Activated T-helper 2 cell treated with anti-CD3 and anti-CD28 coated beads, Interferon-gamma antibody, Interleukin-2, Interleukin-4, amounts not matched to agents 10 μg/mL and 5 μg/mL and 100 μg/mL, durations not matched to agents 14 hours and 24 hours and 36 hours (primary cell): Measurements from ENCODE around the gene AUTS2. TPM values are rescaled to one million over a fixed set of nuclear protein-coding genes. Genes with fewer than 3 reads are reported as not detected.

Source experiments
- DNase-seq: peaks from one replicate; pipeline ENCODE4 v3.0.0; 2021; ENCODE audit warnings: low spot score
- H3K27ac Mint-ChIP-seq: one replicate; pipeline ENCODE4 v1.8.0; 2021; ENCODE audit warnings: mixed read lengths
- H3K27me3 Mint-ChIP-seq: one replicate; pipeline ENCODE4 v1.8.0; 2021; ENCODE audit warnings: low read depth, mixed read lengths
- H3K36me3 Mint-ChIP-seq: one replicate; pipeline ENCODE4 v1.8.0; 2021; ENCODE audit warnings: low read depth, mixed read lengths
- H3K4me1 Mint-ChIP-seq: one replicate; pipeline ENCODE4 v1.8.0; 2021; ENCODE audit warnings: low read depth, mixed read lengths
- H3K4me3 Mint-ChIP-seq: one replicate; pipeline ENCODE4 v1.8.0; 2021; ENCODE audit warnings: low read depth, mild to moderate bottlenecking, moderate library complexity, mixed read lengths
- H3K9me3 Mint-ChIP-seq: one replicate; pipeline ENCODE4 v1.8.0; 2021; ENCODE audit warnings: mixed read lengths
- intact Hi-C: fragments of 100-400 bp; cut with micrococcal nuclease; formaldehyde crosslinking; loops from one replicate; pipeline ENCODE4 v1.15.1; 2023
- total RNA-seq: library from RNA; stranded (reverse); gene quantifications from 2 replicates; pipeline ENCODE4 v1.2.3, GENCODE V29; 2022

AUTS2 gene
- total RNA-seq, 1 donor from 2014 or later = 1.1 TPM

DNA sequence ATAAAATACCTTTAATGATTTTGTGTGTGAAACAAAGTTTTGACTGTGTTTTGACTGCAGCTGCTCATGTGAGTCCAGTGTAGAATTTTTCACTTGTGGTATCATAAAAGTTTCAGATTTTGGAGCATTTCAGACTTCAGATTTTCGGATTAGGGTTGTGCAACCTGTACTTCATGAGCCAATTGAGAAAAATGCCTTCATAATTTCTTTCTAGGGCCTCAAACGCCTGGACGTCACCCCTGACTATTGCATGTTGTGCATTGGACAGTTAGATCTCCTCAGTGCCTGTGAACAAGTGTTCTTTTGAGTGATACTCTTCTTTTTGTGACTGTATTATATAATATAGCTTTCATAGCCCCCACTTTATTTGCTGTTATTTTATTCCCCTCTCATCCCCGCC is 161.1 kb downstream of the AUTS2 start:
- H3K9me3 Mint-ChIP-seq = no peaks in the 10 kb centered on the region
- no peak for DNase-seq
- no peak overlapping the region for H3K4me3 Mint-ChIP-seq
- H3K4me1 Mint-ChIP-seq = no peaks in the 10 kb centered on the region
- intact Hi-C loops = no loop called here
- H3K27me3 Mint-ChIP-seq = no peaks in the 10 kb centered on the region
- no peak overlapping the region for H3K27ac Mint-ChIP-seq
- no peaks in the 10 kb centered on the region for H3K36me3 Mint-ChIP-seq

DNA sequence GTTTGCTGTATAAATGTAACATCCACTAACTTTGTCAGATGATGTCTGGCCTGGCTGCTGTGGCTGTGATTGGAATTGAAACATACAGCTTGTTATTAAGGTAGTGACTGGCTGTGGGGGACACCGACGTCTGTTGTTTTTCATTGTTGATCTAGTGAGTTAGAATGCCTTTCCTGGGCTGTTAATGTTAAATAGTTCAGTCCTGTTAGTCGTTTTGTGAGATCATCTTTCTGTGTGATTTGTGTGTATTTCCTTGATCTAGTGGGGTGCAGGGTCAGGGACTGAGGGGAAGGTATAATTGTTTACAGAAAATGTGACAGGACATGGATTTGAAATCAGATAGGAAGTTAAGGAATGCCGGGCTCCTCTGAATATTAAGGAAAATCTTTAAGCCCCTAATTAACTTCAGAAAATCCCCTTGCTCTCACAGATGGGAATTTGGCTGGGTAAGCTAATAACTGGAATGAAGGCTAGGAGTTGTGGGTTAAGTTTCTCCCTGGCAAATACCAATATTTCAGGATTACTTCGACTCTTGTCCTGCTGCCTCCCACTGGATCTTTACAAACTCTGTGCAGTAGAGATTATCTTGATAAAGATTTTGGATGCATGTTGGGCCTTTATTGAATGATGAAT is 163.1 kb downstream of the AUTS2 start:
- Mint-ChIP-seq H3K27ac (no peak overlapping the region), H3K4me3 (no peak overlapping the region)

DNA sequence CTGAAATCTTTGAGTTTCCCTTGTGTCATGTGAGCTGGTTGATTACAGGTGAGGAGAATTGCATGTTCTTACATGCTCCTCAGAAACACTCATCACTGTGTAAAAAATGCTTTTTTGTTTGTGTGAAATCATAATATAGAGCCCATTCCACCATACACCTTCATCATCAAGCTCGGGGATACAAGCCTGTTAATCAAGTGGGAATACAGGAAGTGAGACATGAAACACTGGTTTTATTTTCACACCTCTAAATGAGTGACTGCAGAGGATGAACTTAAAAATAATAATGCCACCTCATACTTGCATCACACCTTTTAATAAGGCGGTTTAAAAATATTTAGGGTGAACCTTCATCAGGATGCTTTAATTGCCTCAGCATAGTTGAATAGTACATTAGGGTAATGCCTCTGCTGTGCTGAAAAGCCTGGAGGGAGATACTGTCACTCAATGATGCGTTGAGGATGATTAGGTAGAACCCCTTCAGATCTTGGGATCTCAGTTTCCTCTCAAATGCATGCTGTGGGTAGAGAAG is 164.6 kb downstream of the AUTS2 start:
- H3K9me3 Mint-ChIP-seq = no peaks in the 10 kb centered on the region
- no peak overlapping the region for H3K4me3 Mint-ChIP-seq
- no peak overlapping the region for H3K27ac Mint-ChIP-seq
- no peaks in the 10 kb centered on the region for H3K4me1 Mint-ChIP-seq
- no peak for DNase-seq
- H3K27me3 Mint-ChIP-seq = no peaks in the 10 kb centered on the region
- intact Hi-C loops = no loop called here
- no peaks in the 10 kb centered on the region for H3K36me3 Mint-ChIP-seq

More for the DNA sequence above, 163.1 kb downstream of the AUTS2 start:
- no peaks in the 10 kb centered on the region for H3K27me3 Mint-ChIP-seq
- no peak for DNase-seq
- intact Hi-C loops = no loop called here
- H3K4me1 Mint-ChIP-seq = no peaks in the 10 kb centered on the region
- H3K36me3 Mint-ChIP-seq = no peaks in the 10 kb centered on the region
- H3K9me3 Mint-ChIP-seq = no peaks in the 10 kb centered on the region

DNA sequence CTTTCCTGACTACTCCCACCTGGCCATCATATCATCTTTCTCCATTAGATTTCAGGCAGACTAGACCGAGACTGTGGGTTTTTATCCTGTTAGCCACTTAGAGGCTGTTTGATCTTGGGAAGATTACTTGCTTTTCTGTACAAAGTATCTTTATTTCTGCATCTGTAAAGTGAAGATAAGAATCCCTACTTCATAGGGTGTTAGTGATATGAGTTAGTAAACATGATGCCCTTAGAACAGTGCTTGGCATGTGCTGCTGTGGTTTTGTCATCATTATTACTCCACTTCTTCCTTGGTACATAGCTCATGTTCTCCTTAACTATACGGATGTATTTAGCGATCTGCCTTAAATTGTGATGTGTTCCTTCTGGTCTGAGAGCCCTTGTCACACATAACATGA is 165.2 kb downstream of the AUTS2 start:
- intact Hi-C loops = no loop called here
- Mint-ChIP-seq H3K4me1 (no peaks in the 10 kb centered on the region), H3K27me3 (no peaks in the 10 kb centered on the region), H3K36me3 (no peaks in the 10 kb centered on the region), H3K27ac (no peak overlapping the region), H3K4me3 (no peak overlapping the region), H3K9me3 (no peaks in the 10 kb centered on the region)
- no peak for DNase-seq

DNA sequence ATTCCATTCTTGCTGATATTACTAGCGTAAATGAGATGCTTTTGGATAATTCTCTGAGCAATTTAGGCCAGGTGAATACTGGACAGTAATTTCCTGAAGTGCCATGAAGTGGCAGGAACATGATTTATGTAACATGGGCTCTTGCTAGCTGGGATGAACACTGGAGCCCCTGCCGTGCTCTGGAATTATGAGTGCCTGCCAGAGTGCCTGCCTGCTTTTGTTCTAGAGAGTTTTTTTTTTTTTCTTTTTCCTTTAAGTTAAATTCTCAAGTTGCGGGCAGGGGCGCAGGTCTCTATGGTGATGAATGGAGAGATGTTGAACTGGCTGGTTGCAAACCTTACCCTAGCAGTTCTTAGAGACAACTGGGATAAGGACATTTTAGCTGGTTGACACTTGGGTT is 165.9 kb downstream of the AUTS2 start:
- H3K4me1 Mint-ChIP-seq = no peaks in the 10 kb centered on the region
- H3K36me3 Mint-ChIP-seq = no peaks in the 10 kb centered on the region
- H3K27ac Mint-ChIP-seq = no peak overlapping the region
- no peaks in the 10 kb centered on the region for H3K27me3 Mint-ChIP-seq
- H3K9me3 Mint-ChIP-seq = no peaks in the 10 kb centered on the region
- H3K4me3 Mint-ChIP-seq = no peak overlapping the region
- DNase-seq = no peak
- intact Hi-C loops = no loop called here

DNA sequence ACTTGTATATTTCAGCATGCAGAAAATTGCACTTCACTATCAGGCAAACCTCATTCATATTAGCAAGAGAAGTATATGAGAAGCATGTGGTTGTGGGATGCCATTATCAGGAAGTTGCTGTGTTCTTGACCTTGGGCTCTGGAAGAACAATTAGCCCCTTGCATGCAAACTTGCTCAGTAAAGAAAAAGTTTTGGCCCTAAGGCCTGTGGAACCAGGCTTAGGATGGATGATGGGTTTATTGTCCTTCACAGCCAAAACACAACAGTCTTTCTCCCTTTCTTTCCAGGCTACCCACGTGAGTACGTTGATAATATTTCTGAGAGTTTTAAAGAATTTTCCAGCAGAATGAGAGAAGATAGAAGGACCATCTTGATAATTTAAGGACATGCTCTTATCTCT is 166.4 kb downstream of the AUTS2 start:
- H3K27ac Mint-ChIP-seq = no peak overlapping the region
- intact Hi-C loops = no loop called here
- no peaks in the 10 kb centered on the region for H3K36me3 Mint-ChIP-seq
- no peaks in the 10 kb centered on the region for H3K27me3 Mint-ChIP-seq
- DNase-seq = no peak
- no peaks in the 10 kb centered on the region for H3K4me1 Mint-ChIP-seq
- H3K9me3 Mint-ChIP-seq = no peaks in the 10 kb centered on the region
- no peak overlapping the region for H3K4me3 Mint-ChIP-seq

DNA sequence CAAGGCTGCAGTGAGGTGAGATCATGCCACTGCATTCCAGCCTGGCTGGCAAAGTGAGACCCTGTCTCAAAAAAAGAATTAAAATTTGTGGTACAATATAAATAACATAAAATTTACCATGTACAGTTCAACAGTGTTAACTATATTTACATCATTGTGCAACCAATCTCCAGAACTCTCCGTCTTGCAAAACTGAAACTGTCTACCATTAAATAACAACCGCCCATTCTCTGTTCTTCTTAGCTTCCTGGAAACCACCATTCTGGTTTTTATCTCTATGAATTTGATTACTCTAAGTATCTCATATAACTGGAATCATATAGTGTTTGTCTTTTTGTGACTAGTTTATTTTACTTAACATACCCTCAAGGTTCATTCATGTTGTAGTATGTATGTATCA is 167.6 kb downstream of the AUTS2 start:
- Mint-ChIP-seq H3K9me3 (no peaks in the 10 kb centered on the region), H3K4me3 (no peak overlapping the region), H3K27ac (no peak overlapping the region), H3K27me3 (no peaks in the 10 kb centered on the region), H3K4me1 (no peaks in the 10 kb centered on the region), H3K36me3 (no peaks in the 10 kb centered on the region)
- no peak for DNase-seq
- intact Hi-C loops = no loop called here

DNA sequence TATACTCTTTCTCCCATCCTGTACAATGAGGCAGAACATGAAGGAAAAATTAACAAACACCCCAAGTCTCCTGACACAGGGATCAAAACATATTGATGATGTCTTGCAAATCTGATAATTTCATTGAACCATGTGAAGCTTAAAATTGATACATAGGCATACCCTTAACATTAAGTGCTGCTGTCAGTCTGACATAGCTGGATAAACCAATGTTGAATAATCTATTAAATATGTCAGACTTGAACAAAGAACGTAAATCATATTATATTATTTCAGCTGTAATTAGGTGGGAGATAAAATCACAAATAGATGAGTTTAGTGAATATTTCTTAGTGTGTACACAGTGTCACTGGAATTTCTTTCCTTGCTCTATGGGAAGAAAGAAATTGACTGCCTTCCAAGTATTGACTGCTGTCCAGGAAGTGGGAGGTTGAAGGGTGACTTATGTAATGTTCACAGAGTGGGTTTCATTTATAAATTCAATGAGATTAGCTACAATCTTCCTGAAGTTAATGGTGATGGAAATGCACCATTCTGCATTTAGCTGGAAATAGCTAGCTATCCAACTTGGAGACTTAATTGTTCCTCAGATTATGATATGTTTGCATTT is 170.8 kb downstream of the AUTS2 start:
- Mint-ChIP-seq H3K9me3 (no peaks in the 10 kb centered on the region), H3K36me3 (no peaks in the 10 kb centered on the region), H3K4me3 (no peak overlapping the region), H3K27me3 (no peaks in the 10 kb centered on the region), H3K27ac (no peak overlapping the region), H3K4me1 (no peaks in the 10 kb centered on the region)
- no peak for DNase-seq
- intact Hi-C loops = no loop called here

DNA sequence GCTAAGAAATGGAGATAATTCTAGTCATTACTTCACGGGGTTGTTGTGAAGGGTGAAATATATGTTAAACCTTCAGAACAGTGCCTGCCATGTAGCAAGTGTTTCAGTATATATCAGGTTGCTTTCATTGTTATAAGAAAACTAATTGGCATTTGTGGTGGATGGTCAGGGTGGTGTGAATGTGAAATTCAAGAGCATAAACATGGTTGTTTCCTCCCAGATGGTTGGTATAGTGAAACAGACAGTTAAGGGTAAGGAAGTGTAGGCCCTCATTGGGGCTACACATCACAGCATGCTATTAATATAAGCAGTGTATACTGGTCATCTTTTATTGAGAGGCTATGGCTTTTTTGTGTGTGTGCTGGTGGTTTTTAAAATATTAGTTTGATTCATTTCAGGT is 171.6 kb downstream of the AUTS2 start:
- no peaks in the 10 kb centered on the region for H3K4me1 Mint-ChIP-seq
- H3K9me3 Mint-ChIP-seq = no peaks in the 10 kb centered on the region
- no peak overlapping the region for H3K27ac Mint-ChIP-seq
- no peak overlapping the region for H3K4me3 Mint-ChIP-seq
- H3K36me3 Mint-ChIP-seq = no peaks in the 10 kb centered on the region
- intact Hi-C loops = no loop called here
- H3K27me3 Mint-ChIP-seq = no peaks in the 10 kb centered on the region
- DNase-seq = no peak

DNA sequence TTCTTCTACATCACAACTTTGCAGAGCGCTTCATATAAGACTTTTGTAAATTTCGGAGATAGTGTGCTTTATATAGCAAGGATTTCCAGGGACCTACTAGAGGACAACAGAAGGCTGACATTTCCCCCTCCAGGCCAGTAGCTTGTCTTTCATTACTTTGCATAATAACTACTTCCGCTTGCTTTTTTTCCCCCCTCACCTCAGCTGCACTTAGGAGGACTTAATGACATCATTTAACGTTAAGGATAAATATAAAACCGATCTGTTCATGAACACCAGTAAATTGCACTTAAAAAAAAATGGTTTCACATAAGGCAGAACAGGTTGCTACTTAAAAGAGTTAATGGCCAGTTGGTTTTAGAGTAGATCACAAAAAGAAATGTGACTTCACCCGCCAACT is 172.3 kb downstream of the AUTS2 start:
- H3K36me3 Mint-ChIP-seq = no peaks in the 10 kb centered on the region
- H3K9me3 Mint-ChIP-seq = no peaks in the 10 kb centered on the region
- intact Hi-C loops = no loop called here
- no peak for DNase-seq
- no peaks in the 10 kb centered on the region for H3K27me3 Mint-ChIP-seq
- H3K4me3 Mint-ChIP-seq = no peak overlapping the region
- no peak overlapping the region for H3K27ac Mint-ChIP-seq
- no peaks in the 10 kb centered on the region for H3K4me1 Mint-ChIP-seq

DNA sequence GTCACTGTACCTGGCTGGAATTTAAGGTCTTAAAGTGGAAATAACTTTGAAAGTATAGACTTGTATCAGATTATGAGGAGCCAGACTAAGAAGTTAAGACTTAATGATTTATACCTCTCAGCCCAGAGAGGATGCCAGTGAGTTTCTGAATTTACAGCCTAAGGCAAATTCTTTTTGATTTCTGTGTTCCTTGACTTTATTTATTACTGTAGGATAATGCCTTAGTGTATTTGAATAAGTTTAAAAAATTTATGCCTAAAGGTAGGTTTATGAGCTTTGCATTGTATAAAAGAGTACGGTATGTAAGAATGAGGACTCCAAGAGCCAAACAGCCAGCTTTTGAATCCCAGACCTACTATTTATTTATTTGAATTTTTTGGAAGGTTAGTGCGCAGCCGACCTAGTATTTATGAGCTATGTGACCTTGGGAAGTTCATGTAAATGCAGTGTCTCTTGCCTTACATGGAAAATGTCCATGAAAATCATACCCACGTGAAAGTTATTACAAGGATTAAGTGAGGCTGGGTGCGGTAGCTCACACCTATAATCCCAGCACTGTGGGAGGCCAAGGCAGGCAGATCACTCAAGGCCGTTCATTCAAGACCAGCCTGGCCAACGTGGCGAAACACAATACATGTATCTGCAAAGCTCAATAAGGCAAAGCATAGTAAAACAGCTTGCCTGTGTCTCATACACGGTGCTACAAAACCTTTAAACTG is 174.6 kb downstream of the AUTS2 start:
- intact Hi-C loops = no loop called here
- Mint-ChIP-seq H3K4me1 (no peaks in the 10 kb centered on the region), H3K27ac (no peak overlapping the region), H3K36me3 (no peaks in the 10 kb centered on the region), H3K4me3 (no peak overlapping the region), H3K27me3 (no peaks in the 10 kb centered on the region), H3K9me3 (no peaks in the 10 kb centered on the region)
- DNase-seq = no peak

DNA sequence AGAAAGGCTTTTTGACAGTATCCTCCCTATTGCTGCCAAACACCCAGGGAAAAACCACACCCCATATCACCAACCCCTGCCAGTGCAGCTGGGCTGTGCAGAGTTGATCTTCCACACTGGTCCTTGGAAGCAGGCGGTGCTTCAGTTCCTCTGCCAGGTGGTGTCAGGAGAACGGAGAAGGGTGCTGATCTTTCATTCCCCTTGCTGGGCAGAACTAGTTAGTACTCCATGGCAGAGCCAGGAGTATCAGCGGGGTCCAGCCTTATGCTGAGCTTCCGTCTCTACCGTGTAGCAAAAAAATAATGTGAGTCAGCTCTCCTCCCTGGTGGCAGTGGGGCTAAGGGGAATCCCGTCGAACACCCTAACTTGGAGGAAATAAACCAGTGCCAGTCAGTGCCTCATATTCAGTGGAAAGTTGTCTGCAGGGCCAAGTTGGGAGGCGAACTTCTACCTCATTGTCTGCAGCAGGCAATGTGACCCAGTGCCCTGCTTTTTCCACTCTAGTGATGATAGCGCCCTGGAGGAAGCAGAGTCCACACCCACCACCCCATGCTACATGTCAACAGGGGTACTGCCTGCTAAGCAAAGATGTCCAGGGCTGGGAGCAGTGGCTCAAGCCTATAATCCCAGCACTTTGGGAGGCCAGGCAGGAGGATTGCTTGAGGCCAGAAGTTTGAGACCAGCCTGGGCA is 175.4 kb downstream of the AUTS2 start:
- Mint-ChIP-seq H3K4me3 (no peak overlapping the region), H3K9me3 (no peaks in the 10 kb centered on the region), H3K4me1 (no peaks in the 10 kb centered on the region), H3K27me3 (no peaks in the 10 kb centered on the region), H3K36me3 (no peaks in the 10 kb centered on the region), H3K27ac (no peak overlapping the region)
- intact Hi-C loops = no loop called here
- no peak for DNase-seq
